Heart left ventricle (tissue), 16 donors: ENCODE measurements around the gene NUP214. TPM values are rescaled to one million over a fixed set of nuclear protein-coding genes. Genes with fewer than 3 reads are reported as not detected.

Experiments used
- ATAC-seq, 4 donors: fragments of 200-7000 bp; cut with Tn5 transposase; one replicate each; pipeline ENCODE4 v1.9.1; 2020 to 2022; ENCODE audit warnings: moderate library complexity in 4 of 4, mild to moderate bottlenecking in 3 of 4, moderate number of reproducible peaks in 1 of 4
- DNase-seq, 5 donors: peaks; one replicate each; pipeline ENCODE4 v3.0.0-alpha.2; 2020
- H3K27ac ChIP-seq, 12 donors: fragments of 200-600 bp; sonication (generic) in 4 of 12; one replicate each; pipeline versions ENCODE4 v1.5.0 to v1.8.0; 2016 to 2022; ENCODE audit warnings: mild to moderate bottlenecking in 2 of 12
- H3K27me3 ChIP-seq, 9 donors: fragments of 200-600 bp; sonication (generic) in 2 of 9; one replicate each; pipeline versions ENCODE4 v1.5.1 to v1.8.0; 2016 to 2022; ENCODE audit warnings: mild to moderate bottlenecking in 3 of 9
- H3K36me3 ChIP-seq, 9 donors: fragments of 200-600 bp; sonication (generic) in 2 of 9; one replicate each; pipeline versions ENCODE4 v1.5.0 to v1.8.0; 2018 to 2022; ENCODE audit warnings: mild to moderate bottlenecking in 2 of 9
- H3K4me1 ChIP-seq, 12 donors: fragments of 200-600 bp; sonication (generic) in 4 of 12; one replicate each; pipeline versions ENCODE4 v1.5.0 to v1.8.0; 2016 to 2022; ENCODE audit warnings: mild to moderate bottlenecking in 3 of 12
- H3K4me3 ChIP-seq, 12 donors: fragments of 200-600 bp; sonication (generic) in 4 of 12; one replicate each; pipeline versions ENCODE4 v1.5.0 to v1.8.0; 2017 to 2022; ENCODE audit warnings: mild to moderate bottlenecking in 9 of 12, moderate library complexity in 4 of 12
- H3K9me3 ChIP-seq, 12 donors: fragments of 200-600 bp; sonication (generic) in 4 of 12; one replicate each; pipeline versions ENCODE4 v1.5.0 to v1.8.0; 2016 to 2022; ENCODE audit warnings: mild to moderate bottlenecking in 1 of 12
- POLR2A ChIP-seq, 2 donors: fragments of 450-650 bp; IDR thresholded peaks; one replicate each; pipeline ENCODE4 v1.6.1; 2017; ENCODE audit warnings: antibody characterized with exemption in 2 of 2, mild to moderate bottlenecking in 2 of 2, moderate library complexity in 2 of 2
- WGBS, 4 donors: extraction: QIAGEN DNeasy Blood & Tissue Kit in 2 of 4; methylation state at CpG; one replicate each; pipeline versions ENCODE4 v1.1.5 to v1.1.7; 2013 to 2018; 5-methylcytosine and 5-hydroxymethylcytosine counted together
- intact Hi-C, 10 donors: fragments of 100-400 bp; cut with DNase I; formaldehyde crosslinking; loops; one replicate each; pipeline versions ENCODE4 v1.11.1 to v1.14.2; 2022
- polyA plus RNA-seq, 2 donors: library from polyadenylated mRNA; stranded (reverse); fragments of 200-250 nt; gene quantifications; one replicate each; pipeline ENCODE4 v1.2.3, GENCODE V29; 2013
- total RNA-seq, 9 donors: library from RNA; depleted of rRNA in 2 of 9; stranded (reverse); fragments of >200 nt in 2 of 9; fragmentation: NEBNext Ultra II Directional in 3 of 9; extraction: Animal tissue kit (Norgen Biotek cat#: 25700) in 3 of 9; gene quantifications; one replicate each; pipeline versions ENCODE4 v1.1.0 to v1.2.4, GENCODE V29; 2016 to 2023
- TF ChIP-seq, protein P1 (sequence below), 12 donors: fragments of 200-600 bp; sonication (generic) in 4 of 12; IDR thresholded peaks; one replicate each; pipeline versions ENCODE4 v1.5.0 to v1.8.0; 2018 to 2022; ENCODE audit warnings: antibody characterized with exemption in 12 of 12, mild to moderate bottlenecking in 5 of 12
- donor health status: ischemic (EF 13 %, LVEDD 7.1; RV severe dilation, severe dysfunction).
- donor health status: healthy with polysubstance abuse.
- donor health status: DM: no; HTN: yes; CAD: no.
- donor health status: DM: no; HTN: no; CAD: no.
- donor health status: ischemic (EF 25% LVEDD 6.9; RV normal size, moderate dysfunction).
- donor health status: ischemic (EF 25% LVEDD 5.7; RV mildly dilated, moderate dysfunction).
- donor health status: healthy.
- donor health status: DM: yes; HTN: yes; CAD: no.
- donor health status: ischemic (EF 35%, LVEDD 5.7; RV mildly dilated, moderate dysfunction).
- donor health status: nonischemic (EF 11% LVEDD 7.7; RV severe dilation, severe dysfunction).
- donor health status: DM: yes; HTN: yes; CAD: no.
- donor health status: PGD.
- donor health status: ischemic (EF 29% LVEDD 5.4; RV normal size, mild dysfunction).
- donor health status: nonischemic (EF 23%, LVEDD 6.1; RV moderate dilation, normal function).

The NUP214 gene
- total and polyA plus RNA-seq, 11 donors, result 13.7 to 45.1 (median 23.6) TPM

GRCh38 chr9:131091352-131091992 lies 33.9 kb upstream of the NUP214 start:
- Histone ChIP-seq H3K9me3 (no peaks in the 10 kb centered on the region), H3K4me3 (no peak overlapping the region), H3K27ac (no peak overlapping the region), H3K4me1 (peaks cover 0 to 14% (median 6%) of the 10 kb centered on the region in 12 donors), H3K27me3 (peaks cover 0 to 30% (median 5%) of the 10 kb centered on the region in 9 donors), H3K36me3 (no peaks in the 10 kb centered on the region)
- WGBS, 4 donors, result 88 to 94% (median 89%) methylated on average over 5 to 19 of the region's 19 CpGs
- DNase-seq (no peak), ATAC-seq (no peak)
- intact Hi-C loops, result no loop called here
- TF ChIP-seq POLR2A (IDR thresholded peaks at IDR 0.05), result no peak
- TF ChIP-seq, protein P1, sequence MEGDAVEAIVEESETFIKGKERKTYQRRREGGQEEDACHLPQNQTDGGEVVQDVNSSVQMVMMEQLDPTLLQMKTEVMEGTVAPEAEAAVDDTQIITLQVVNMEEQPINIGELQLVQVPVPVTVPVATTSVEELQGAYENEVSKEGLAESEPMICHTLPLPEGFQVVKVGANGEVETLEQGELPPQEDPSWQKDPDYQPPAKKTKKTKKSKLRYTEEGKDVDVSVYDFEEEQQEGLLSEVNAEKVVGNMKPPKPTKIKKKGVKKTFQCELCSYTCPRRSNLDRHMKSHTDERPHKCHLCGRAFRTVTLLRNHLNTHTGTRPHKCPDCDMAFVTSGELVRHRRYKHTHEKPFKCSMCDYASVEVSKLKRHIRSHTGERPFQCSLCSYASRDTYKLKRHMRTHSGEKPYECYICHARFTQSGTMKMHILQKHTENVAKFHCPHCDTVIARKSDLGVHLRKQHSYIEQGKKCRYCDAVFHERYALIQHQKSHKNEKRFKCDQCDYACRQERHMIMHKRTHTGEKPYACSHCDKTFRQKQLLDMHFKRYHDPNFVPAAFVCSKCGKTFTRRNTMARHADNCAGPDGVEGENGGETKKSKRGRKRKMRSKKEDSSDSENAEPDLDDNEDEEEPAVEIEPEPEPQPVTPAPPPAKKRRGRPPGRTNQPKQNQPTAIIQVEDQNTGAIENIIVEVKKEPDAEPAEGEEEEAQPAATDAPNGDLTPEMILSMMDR (IDR thresholded peaks at IDR 0.05), result no peak

- peaks cover 0 to 36% (median 9%) of the 10 kb centered on the region in 9 donors for H3K27me3 ChIP-seq
- 86 to 91% (median 87%) methylated on average over 5 to 6 of the region's 6 CpGs for WGBS, 4 donors
These were observed 33.4 kb upstream of the NUP214 start for GRCh38 chr9:131092030-131092429.

DNA sequence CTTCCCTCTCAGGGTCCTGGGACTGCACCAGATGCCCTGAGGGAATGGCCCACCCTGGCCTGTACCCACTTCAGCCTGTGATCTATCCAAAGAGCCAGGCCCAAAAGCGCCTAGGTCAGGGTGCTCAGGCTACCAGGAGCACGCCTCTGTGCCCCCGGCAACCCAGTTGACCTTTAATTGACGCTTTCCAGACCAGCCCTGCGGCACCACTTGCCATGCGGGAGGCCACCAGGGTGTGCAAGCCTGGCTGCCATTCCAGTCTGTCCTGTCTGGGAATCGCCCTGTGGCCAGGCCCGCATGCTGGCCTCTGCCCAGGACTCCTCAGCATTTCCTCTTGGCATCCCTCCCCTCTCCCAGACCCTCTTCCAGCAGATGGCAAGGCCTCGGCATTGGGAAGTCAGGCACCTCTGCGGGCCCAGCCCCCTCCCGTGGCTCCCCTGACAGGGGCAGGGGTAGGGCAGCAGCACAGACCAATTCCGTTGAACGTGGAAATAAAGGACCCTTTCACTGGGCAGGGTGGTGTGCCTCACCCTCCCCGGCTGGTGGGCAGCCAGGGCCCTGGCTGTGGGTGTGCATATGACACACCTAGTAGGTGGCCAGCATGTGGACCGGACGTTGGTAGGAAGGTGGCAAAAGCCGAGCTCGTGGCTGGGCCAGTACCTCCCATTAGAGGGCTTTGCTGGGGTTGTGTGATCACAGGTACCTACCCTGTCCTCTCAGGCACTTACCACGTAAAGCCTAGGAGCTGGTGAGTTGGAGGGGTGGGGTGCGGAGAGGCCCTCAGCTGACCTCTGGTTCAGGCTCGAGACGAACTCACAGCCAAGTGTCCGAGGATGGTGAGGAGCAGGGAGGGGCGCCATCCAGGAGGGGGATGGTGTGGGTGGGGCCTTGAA lies 32.6 kb upstream of the NUP214 start:
- no peak for DNase-seq
- Histone ChIP-seq H3K4me1 (peaks cover 0 to 22% (median 12%) of the 10 kb centered on the region in 12 donors), H3K4me3 (no peak overlapping the region), H3K27ac (no peak overlapping the region), H3K9me3 (no peaks in the 10 kb centered on the region), H3K27me3 (peaks cover 0 to 42% (median 10%) of the 10 kb centered on the region in 9 donors), H3K36me3 (no peaks in the 10 kb centered on the region)
- TF ChIP-seq, protein P1 (IDR thresholded peaks at IDR 0.05), result no peak
- TF ChIP-seq POLR2A (IDR thresholded peaks at IDR 0.05), result no peak
- intact Hi-C loops, result no loop called here
- 80 to 85% (median 82%) methylated on average over 15 to 24 of the region's 24 CpGs for WGBS, 4 donors
- no peak for ATAC-seq

More at GRCh38 chr9:131092030-131092429, 33.4 kb upstream of the NUP214 start:
- H3K4me1 ChIP-seq, result peaks cover 0 to 18% (median 9%) of the 10 kb centered on the region in 12 donors
- no peak for TF ChIP-seq POLR2A (IDR thresholded peaks at IDR 0.05)
- TF ChIP-seq, protein P1 (IDR thresholded peaks at IDR 0.05), result no peak
- intact Hi-C loops, result no loop called here
- ATAC-seq (no peak), DNase-seq (no peak)
- no peaks in the 10 kb centered on the region for H3K36me3 ChIP-seq
- H3K9me3 ChIP-seq, result no peaks in the 10 kb centered on the region
- no peak overlapping the region for H3K27ac ChIP-seq
- H3K4me3 ChIP-seq, result no peak overlapping the region

- Histone ChIP-seq H3K27ac (no peak overlapping the region), H3K4me3 (no peak overlapping the region), H3K27me3 (peaks cover 0 to 42% (median 10%) of the 10 kb centered on the region in 9 donors), H3K9me3 (no peaks in the 10 kb centered on the region), H3K36me3 (no peaks in the 10 kb centered on the region), H3K4me1 (peaks cover 0 to 32% (median 18%) of the 10 kb centered on the region in 12 donors)
- DNase-seq (no peak), ATAC-seq (no peak)
- intact Hi-C loops, result no loop called here
- TF ChIP-seq, protein P1 (IDR thresholded peaks at IDR 0.05), result no peak
- TF ChIP-seq POLR2A (IDR thresholded peaks at IDR 0.05), result no peak
- whole genome bisulfite sequencing, 4 donors, result 83 to 96% (median 89%) methylated on average over 5 of the region's 5 CpGs
These were observed 31.4 kb upstream of the NUP214 start for GRCh38 chr9:131094015-131094414.
